H1 (cell line): ENCODE data around the gene ACACB. TPM values are rescaled to one million over a fixed set of nuclear protein-coding genes. Genes with fewer than 3 reads are reported as not detected.

ENCODE experiments used
- ATF2 ChIP-seq: IDR thresholded peaks from 2 replicates; pipeline ENCODE4 v1.6.1; 2012; ENCODE audit warnings: low read length, inconsistent platforms
- BCL11A ChIP-seq, 2 experiments: IDR thresholded peaks; one replicate each; pipeline ENCODE4 v1.6.1; 2011; ENCODE audit warnings: low read depth in 2 of 2, low read length in 2 of 2, mild to moderate bottlenecking in 2 of 2
- HDAC6 ChIP-seq: IDR thresholded peaks from one replicate; pipeline ENCODE4 v1.7.1; 2012; ENCODE audit warnings: low read depth, mild to moderate bottlenecking, inconsistent platforms, low read length, moderate library complexity
- JUN ChIP-seq: IDR thresholded peaks from 2 replicates; pipeline ENCODE4 v1.6.1; 2011; ENCODE audit warnings: low read depth, mild to moderate bottlenecking, improper control_type of control experiment, low read length
- PHF8 ChIP-seq: fragments of 200-600 bp; sonication (generic); conservative IDR thresholded peaks from 2 replicates; pipeline ENCODE4 v1.7.1; 2012; ENCODE audit warnings: low read depth, mild to moderate bottlenecking, inconsistent platforms, low read length, moderate library complexity
- POLR2AphosphoS5 ChIP-seq: IDR thresholded peaks from 2 replicates; pipeline ENCODE4 v1.6.1; 2011; ENCODE audit warnings: low read depth, low read length
- RAD21 ChIP-seq, 2 experiments: IDR thresholded peaks in 1 of 2; conservative IDR thresholded peaks in 1 of 2; 2 replicates each; pipeline ENCODE4 v1.6.1; 2011; ENCODE audit warnings: low read depth in 2 of 2, low read length in 2 of 2, improper control_type of control experiment in 1 of 2, inconsistent platforms in 1 of 2, mild to moderate bottlenecking in 1 of 2, moderate library complexity in 1 of 2
- SP2 ChIP-seq: IDR thresholded peaks from 2 replicates; pipeline ENCODE4 v1.6.1; 2012; ENCODE audit warnings: mild to moderate bottlenecking, low read length, inconsistent platforms
- polyA plus RNA-seq, 7 experiments: library from polyadenylated mRNA; depleted of rRNA in 3 of 7; stranded (reverse) in 5 of 7; unstranded in 2 of 7; fragments of >200 nt in 5 of 7; fragments of 200-250 nt in 2 of 7; gene quantifications; 1 replicate in 5 of 7; 2 replicates in 1 of 7; 4 replicates in 1 of 7; pipeline versions ENCODE4 v1.2.1 to v1.2.3, GENCODE V29; 2011 to 2013; ENCODE audit warnings: missing spikeins in 2 of 7, mixed read lengths in 2 of 7
- total RNA-seq: library from RNA; stranded (reverse); fragmentation: NEBNext Ultra II Directional; extraction: Animal tissue kit (Norgen Biotek cat#: 25700); gene quantifications from 2 replicates; pipeline ENCODE4 v1.2.1, GENCODE V29; 2021
- TF ChIP-seq, protein P1 (sequence below): fragments of 300-600 bp; sonication (generic); IDR thresholded peaks from 2 replicates; pipeline ENCODE4 v1.7.1; 2012; ENCODE audit warnings: low read length, moderate library complexity, mild to moderate bottlenecking, inconsistent platforms; ENCODE audit not compliant: insufficient replicate concordance

Gene ACACB
- total and polyA plus RNA-seq, 2 of the 8 experiments (the other 6 are each of a cell fraction or from before 2014, with no cell fraction given) = 5.8 to 15.3 TPM

DNA sequence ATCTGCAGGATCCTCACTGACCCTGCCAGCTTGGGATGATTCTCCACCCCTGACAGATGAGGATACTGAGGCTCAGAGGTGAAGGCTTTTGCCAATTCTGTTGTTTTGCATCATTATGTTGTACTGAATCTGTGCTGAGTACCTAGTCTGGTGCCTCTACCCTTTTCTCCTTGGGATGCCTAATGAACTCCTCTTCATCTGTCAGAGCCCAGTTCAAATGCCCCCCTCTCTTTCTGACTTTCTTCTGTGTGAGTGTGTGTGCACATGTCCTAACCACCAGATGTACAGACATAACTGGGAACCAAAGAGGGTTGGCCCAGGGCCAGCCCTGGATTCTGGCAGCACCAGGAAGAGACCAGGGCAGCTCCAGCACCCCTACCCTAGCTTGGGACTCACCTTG, 169.9 kb downstream of the ACACB start (continued):
- TF ChIP-seq, protein P1, sequence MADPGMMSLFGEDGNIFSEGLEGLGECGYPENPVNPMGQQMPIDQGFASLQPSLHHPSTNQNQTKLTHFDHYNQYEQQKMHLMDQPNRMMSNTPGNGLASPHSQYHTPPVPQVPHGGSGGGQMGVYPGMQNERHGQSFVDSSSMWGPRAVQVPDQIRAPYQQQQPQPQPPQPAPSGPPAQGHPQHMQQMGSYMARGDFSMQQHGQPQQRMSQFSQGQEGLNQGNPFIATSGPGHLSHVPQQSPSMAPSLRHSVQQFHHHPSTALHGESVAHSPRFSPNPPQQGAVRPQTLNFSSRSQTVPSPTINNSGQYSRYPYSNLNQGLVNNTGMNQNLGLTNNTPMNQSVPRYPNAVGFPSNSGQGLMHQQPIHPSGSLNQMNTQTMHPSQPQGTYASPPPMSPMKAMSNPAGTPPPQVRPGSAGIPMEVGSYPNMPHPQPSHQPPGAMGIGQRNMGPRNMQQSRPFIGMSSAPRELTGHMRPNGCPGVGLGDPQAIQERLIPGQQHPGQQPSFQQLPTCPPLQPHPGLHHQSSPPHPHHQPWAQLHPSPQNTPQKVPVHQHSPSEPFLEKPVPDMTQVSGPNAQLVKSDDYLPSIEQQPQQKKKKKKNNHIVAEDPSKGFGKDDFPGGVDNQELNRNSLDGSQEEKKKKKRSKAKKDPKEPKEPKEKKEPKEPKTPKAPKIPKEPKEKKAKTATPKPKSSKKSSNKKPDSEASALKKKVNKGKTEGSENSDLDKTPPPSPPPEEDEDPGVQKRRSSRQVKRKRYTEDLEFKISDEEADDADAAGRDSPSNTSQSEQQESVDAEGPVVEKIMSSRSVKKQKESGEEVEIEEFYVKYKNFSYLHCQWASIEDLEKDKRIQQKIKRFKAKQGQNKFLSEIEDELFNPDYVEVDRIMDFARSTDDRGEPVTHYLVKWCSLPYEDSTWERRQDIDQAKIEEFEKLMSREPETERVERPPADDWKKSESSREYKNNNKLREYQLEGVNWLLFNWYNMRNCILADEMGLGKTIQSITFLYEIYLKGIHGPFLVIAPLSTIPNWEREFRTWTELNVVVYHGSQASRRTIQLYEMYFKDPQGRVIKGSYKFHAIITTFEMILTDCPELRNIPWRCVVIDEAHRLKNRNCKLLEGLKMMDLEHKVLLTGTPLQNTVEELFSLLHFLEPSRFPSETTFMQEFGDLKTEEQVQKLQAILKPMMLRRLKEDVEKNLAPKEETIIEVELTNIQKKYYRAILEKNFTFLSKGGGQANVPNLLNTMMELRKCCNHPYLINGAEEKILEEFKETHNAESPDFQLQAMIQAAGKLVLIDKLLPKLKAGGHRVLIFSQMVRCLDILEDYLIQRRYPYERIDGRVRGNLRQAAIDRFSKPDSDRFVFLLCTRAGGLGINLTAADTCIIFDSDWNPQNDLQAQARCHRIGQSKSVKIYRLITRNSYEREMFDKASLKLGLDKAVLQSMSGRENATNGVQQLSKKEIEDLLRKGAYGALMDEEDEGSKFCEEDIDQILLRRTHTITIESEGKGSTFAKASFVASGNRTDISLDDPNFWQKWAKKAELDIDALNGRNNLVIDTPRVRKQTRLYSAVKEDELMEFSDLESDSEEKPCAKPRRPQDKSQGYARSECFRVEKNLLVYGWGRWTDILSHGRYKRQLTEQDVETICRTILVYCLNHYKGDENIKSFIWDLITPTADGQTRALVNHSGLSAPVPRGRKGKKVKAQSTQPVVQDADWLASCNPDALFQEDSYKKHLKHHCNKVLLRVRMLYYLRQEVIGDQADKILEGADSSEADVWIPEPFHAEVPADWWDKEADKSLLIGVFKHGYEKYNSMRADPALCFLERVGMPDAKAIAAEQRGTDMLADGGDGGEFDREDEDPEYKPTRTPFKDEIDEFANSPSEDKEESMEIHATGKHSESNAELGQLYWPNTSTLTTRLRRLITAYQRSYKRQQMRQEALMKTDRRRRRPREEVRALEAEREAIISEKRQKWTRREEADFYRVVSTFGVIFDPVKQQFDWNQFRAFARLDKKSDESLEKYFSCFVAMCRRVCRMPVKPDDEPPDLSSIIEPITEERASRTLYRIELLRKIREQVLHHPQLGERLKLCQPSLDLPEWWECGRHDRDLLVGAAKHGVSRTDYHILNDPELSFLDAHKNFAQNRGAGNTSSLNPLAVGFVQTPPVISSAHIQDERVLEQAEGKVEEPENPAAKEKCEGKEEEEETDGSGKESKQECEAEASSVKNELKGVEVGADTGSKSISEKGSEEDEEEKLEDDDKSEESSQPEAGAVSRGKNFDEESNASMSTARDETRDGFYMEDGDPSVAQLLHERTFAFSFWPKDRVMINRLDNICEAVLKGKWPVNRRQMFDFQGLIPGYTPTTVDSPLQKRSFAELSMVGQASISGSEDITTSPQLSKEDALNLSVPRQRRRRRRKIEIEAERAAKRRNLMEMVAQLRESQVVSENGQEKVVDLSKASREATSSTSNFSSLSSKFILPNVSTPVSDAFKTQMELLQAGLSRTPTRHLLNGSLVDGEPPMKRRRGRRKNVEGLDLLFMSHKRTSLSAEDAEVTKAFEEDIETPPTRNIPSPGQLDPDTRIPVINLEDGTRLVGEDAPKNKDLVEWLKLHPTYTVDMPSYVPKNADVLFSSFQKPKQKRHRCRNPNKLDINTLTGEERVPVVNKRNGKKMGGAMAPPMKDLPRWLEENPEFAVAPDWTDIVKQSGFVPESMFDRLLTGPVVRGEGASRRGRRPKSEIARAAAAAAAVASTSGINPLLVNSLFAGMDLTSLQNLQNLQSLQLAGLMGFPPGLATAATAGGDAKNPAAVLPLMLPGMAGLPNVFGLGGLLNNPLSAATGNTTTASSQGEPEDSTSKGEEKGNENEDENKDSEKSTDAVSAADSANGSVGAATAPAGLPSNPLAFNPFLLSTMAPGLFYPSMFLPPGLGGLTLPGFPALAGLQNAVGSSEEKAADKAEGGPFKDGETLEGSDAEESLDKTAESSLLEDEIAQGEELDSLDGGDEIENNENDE = no peak
- TF ChIP-seq PHF8 = no peak
- TF ChIP-seq JUN = no peak
- no peak for TF ChIP-seq SP2
- no peak for TF ChIP-seq BCL11A (IDR thresholded peaks at IDR 0.05; ENCODE audit: low read depth in 2 of 2, low read length in 2 of 2)
- TF ChIP-seq ATF2 = no peak
- no peak for TF ChIP-seq RAD21 (IDR thresholded peaks at IDR 0.05 in 1 of 2, conservative IDR thresholded peaks at IDR 0.05 in 1 of 2; ENCODE audit: low read depth in 2 of 2, low read length in 2 of 2)
- no peak for TF ChIP-seq POLR2AphosphoS5
- TF ChIP-seq HDAC6 = no peak
